Measurements from ENCODE around the gene KCNQ1. TPM values are rescaled to one million over a fixed set of nuclear protein-coding genes. Genes with fewer than 3 reads are reported as not detected.

KCNQ1 gene
- total and polyA plus RNA-seq, 4 donors, result 15.4 to 41.7 (median 26.2) TPM

- Histone ChIP-seq H3K27me3 (ENCODE audit: control insufficient read depth in 3 of 3, insufficient read depth in 3 of 3, low read length in 2 of 3) (no peaks in the 10 kb centered on the region), H3K4me3 (no peak overlapping the region), H3K4me1 (ENCODE audit: control insufficient read depth in 5 of 5, insufficient read depth in 5 of 5, low read length in 5 of 5) (peaks cover 0 to 4% (median 0%) of the 10 kb centered on the region in 5 donors), H3K36me3 (ENCODE audit: control insufficient read depth in 4 of 4, insufficient read depth in 4 of 4, low read length in 4 of 4) (peaks cover 0 to 16% (median 4%) of the 10 kb centered on the region in 4 donors), H3K9me3 (ENCODE audit: control insufficient read depth in 4 of 4, insufficient read depth in 3 of 4, low read length in 3 of 4) (peaks cover 5 to 47% (median 26%) of the 10 kb centered on the region in 4 donors), H3K27ac (ENCODE audit: low read depth in 1 of 2, low read length in 1 of 2) (no peak overlapping the region), H3K9ac (ENCODE audit: insufficient read depth in 1 of 2, low read length in 2 of 2) (no peak overlapping the region)
- no peak for ATAC-seq (ENCODE audit: insufficient read depth, low FRiP score)
- TF ChIP-seq, protein P1, sequence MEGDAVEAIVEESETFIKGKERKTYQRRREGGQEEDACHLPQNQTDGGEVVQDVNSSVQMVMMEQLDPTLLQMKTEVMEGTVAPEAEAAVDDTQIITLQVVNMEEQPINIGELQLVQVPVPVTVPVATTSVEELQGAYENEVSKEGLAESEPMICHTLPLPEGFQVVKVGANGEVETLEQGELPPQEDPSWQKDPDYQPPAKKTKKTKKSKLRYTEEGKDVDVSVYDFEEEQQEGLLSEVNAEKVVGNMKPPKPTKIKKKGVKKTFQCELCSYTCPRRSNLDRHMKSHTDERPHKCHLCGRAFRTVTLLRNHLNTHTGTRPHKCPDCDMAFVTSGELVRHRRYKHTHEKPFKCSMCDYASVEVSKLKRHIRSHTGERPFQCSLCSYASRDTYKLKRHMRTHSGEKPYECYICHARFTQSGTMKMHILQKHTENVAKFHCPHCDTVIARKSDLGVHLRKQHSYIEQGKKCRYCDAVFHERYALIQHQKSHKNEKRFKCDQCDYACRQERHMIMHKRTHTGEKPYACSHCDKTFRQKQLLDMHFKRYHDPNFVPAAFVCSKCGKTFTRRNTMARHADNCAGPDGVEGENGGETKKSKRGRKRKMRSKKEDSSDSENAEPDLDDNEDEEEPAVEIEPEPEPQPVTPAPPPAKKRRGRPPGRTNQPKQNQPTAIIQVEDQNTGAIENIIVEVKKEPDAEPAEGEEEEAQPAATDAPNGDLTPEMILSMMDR (IDR thresholded peaks at IDR 0.05; ENCODE audit: control extremely low read depth, extremely low read depth), result no peak
- WGBS, 2 donors, result 93 to 95% methylated on average over 1 of the region's 1 CpG
- no peak for DNase-seq
These were observed 212.1 kb downstream of the KCNQ1 start for GRCh38 chr11:2656859-2657258.

- peaks cover 0 to 4% (median 0%) of the 10 kb centered on the region in 5 donors for H3K4me1 ChIP-seq (ENCODE audit: control insufficient read depth in 5 of 5, insufficient read depth in 5 of 5, low read length in 5 of 5)
- H3K27ac ChIP-seq (ENCODE audit: low read depth in 1 of 2, low read length in 1 of 2), result no peak overlapping the region
- H3K9me3 ChIP-seq (ENCODE audit: control insufficient read depth in 4 of 4, insufficient read depth in 3 of 4, low read length in 3 of 4), result peaks cover 5 to 45% (median 26%) of the 10 kb centered on the region in 4 donors
- TF ChIP-seq, protein P1 (IDR thresholded peaks at IDR 0.05; ENCODE audit: control extremely low read depth, extremely low read depth), result no peak
- no peak overlapping the region for H3K9ac ChIP-seq (ENCODE audit: insufficient read depth in 1 of 2, low read length in 2 of 2)
- H3K36me3 ChIP-seq (ENCODE audit: control insufficient read depth in 4 of 4, insufficient read depth in 4 of 4, low read length in 4 of 4), result peaks cover 0 to 13% (median 8%) of the 10 kb centered on the region in 4 donors
- 94 to 96% methylated on average over 8 of the region's 8 CpGs for WGBS, 2 donors
- ATAC-seq (ENCODE audit: insufficient read depth, low FRiP score) (no peak), DNase-seq (no peak)
- H3K4me3 ChIP-seq, result no peak overlapping the region
- no peaks in the 10 kb centered on the region for H3K27me3 ChIP-seq (ENCODE audit: control insufficient read depth in 3 of 3, insufficient read depth in 3 of 3, low read length in 2 of 3)
These were observed 213.0 kb downstream of the KCNQ1 start for GRCh38 chr11:2657697-2658284.

DNA sequence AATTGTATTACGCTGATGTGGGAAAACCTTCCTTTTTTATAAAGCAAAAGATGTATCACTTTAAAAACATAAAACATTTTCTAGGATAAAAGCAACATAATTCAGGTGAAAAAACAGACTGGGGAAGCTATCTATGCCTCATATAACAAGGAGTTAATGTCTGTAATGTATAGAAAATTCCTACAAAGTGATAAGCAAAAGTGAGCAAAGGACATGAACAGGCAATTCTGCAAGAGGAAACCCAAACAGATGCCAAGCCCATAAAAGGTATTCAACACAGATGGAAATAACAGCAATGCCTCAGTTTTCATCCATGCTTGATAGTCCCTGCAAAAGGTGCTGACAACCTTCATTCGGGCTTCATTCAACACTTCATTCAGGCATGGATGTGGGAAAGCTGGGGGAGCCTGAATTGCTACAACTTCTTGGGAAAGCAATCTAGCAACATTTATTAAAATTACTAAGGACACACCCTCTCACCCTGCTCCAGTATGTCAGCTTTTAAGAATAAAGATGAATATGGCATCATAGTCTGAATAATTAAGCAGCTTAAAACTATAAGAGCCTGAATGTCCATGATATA lies 215.6 kb downstream of the KCNQ1 start:
- H3K27me3 ChIP-seq (ENCODE audit: control insufficient read depth in 3 of 3, insufficient read depth in 3 of 3, low read length in 2 of 3), result no peaks in the 10 kb centered on the region
- 98 to 100% methylated on average over 2 of the region's 2 CpGs for WGBS, 2 donors
- TF ChIP-seq, protein P1 (IDR thresholded peaks at IDR 0.05; ENCODE audit: control extremely low read depth, extremely low read depth), result no peak
- peaks cover 5 to 31% (median 20%) of the 10 kb centered on the region in 4 donors for H3K9me3 ChIP-seq (ENCODE audit: control insufficient read depth in 4 of 4, insufficient read depth in 3 of 4, low read length in 3 of 4)
- H3K9ac ChIP-seq (ENCODE audit: insufficient read depth in 1 of 2, low read length in 2 of 2), result no peak overlapping the region
- H3K4me3 ChIP-seq, result no peak overlapping the region
- DNase-seq (no peak), ATAC-seq (ENCODE audit: insufficient read depth, low FRiP score) (no peak)
- H3K27ac ChIP-seq (ENCODE audit: low read depth in 1 of 2, low read length in 1 of 2), result no peak overlapping the region
- no peaks in the 10 kb centered on the region for H3K4me1 ChIP-seq (ENCODE audit: control insufficient read depth in 5 of 5, insufficient read depth in 5 of 5, low read length in 5 of 5)
- peaks cover 0 to 18% (median 13%) of the 10 kb centered on the region in 4 donors for H3K36me3 ChIP-seq (ENCODE audit: control insufficient read depth in 4 of 4, insufficient read depth in 4 of 4, low read length in 4 of 4)
